Heart left ventricle (tissue), 13 donors: ENCODE data around the gene PGP.

Experiments
- POLR2A ChIP-seq, 2 donors: fragments of 450-650 bp; IDR thresholded peaks; one replicate each; pipeline ENCODE4 v1.6.1; 2017; ENCODE audit warnings: antibody characterized with exemption in 2 of 2, mild to moderate bottlenecking in 2 of 2, moderate library complexity in 2 of 2
- TF ChIP-seq, protein P1 (sequence below), 12 donors: fragments of 200-600 bp; sonication (generic) in 4 of 12; IDR thresholded peaks; one replicate each; pipeline versions ENCODE4 v1.5.0 to v1.8.0; 2018 to 2022; ENCODE audit warnings: antibody characterized with exemption in 12 of 12, mild to moderate bottlenecking in 5 of 12
- donor health status: ischemic (EF 13 %, LVEDD 7.1; RV severe dilation, severe dysfunction).
- donor health status: DM: no; HTN: yes; CAD: no.
- donor health status: DM: no; HTN: no; CAD: no.
- donor health status: ischemic (EF 25% LVEDD 6.9; RV normal size, moderate dysfunction).
- donor health status: ischemic (EF 25% LVEDD 5.7; RV mildly dilated, moderate dysfunction).
- donor health status: ischemic (EF 35%, LVEDD 5.7; RV mildly dilated, moderate dysfunction).
- donor health status: nonischemic (EF 11% LVEDD 7.7; RV severe dilation, severe dysfunction).
- donor health status: DM: yes; HTN: yes; CAD: no.
- donor health status: PGD.
- donor health status: ischemic (EF 29% LVEDD 5.4; RV normal size, mild dysfunction).
- donor health status: nonischemic (EF 23%, LVEDD 6.1; RV moderate dilation, normal function).

DNA sequence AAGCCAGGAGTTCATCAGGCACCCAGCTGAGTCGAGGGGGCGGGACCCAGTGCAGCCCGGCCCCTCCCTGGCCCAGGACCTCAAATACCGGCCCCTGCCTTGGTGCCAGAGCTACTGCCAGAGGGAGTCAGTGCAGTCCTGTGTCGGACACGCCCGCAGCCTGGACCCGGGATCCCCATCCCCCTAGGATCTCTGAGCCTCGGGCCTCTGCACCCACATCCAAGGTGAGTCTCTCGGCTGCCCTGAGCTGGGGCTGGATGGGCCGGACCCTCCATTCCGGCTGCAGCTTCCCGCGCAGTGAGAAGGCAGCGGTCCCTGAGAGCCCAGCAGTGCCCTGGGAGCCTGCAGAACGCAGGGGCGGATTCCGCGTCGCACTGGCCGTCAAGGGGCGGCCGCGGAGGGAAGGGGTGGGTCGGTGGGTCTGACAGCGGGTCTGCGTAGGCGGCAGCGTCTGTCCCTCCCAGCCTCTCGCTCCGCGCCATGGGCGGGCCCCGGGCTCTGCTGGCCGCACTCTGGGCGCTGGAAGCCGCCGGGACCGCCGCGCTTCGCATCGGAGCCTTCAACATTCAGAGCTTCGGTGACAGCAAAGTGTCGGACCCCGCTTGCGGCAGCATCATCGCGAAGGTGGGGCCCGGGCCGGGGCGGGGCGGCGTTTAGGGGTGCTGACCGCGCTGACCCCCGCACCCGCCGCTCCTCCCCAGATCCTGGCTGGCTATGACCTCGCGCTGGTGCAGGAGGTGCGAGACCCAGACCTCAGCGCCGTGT is 21.9 kb upstream of the PGP start, which contains the start of gene DNASE1L2:
- TF ChIP-seq, protein P1, sequence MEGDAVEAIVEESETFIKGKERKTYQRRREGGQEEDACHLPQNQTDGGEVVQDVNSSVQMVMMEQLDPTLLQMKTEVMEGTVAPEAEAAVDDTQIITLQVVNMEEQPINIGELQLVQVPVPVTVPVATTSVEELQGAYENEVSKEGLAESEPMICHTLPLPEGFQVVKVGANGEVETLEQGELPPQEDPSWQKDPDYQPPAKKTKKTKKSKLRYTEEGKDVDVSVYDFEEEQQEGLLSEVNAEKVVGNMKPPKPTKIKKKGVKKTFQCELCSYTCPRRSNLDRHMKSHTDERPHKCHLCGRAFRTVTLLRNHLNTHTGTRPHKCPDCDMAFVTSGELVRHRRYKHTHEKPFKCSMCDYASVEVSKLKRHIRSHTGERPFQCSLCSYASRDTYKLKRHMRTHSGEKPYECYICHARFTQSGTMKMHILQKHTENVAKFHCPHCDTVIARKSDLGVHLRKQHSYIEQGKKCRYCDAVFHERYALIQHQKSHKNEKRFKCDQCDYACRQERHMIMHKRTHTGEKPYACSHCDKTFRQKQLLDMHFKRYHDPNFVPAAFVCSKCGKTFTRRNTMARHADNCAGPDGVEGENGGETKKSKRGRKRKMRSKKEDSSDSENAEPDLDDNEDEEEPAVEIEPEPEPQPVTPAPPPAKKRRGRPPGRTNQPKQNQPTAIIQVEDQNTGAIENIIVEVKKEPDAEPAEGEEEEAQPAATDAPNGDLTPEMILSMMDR (IDR thresholded peaks at IDR 0.05), result no peak
- no peak for TF ChIP-seq POLR2A (IDR thresholded peaks at IDR 0.05)
